HepG2 (cell line): ENCODE results near the gene CDHR5. TPM values are rescaled to one million over a fixed set of nuclear protein-coding genes. Genes with fewer than 3 reads are reported as not detected.

Source experiments
- ATAC-seq: fragments of 200-7000 bp; cut with Tn5 transposase; 3 replicates; pipeline ENCODE4 v1.9.1; 2020; ENCODE audit warnings: mild to moderate bottlenecking, moderate library complexity
- BruUV-seq: library from RNA; stranded (reverse); fragments of 400-500 nt; replicated peaks from 2 replicates; lab custom pipeline; 2021; lab: Mats Ljungman, UMichigan
- CTCF ChIA-PET: fragments of 300-600 bp; formaldehyde crosslinking; extraction: SDS; loops from one replicate; lab custom pipeline; 2021; ENCODE audit warnings: low total read pairs, inconsistent platforms, low intra/inter-chr PET ratio; lab: Yijun Ruan, JAX
- POLR2A ChIA-PET: fragments of 350-600 bp; sonication (Branson Sonifier 250); formaldehyde crosslinking; loops from one replicate; lab custom pipeline; 2020; ENCODE audit warnings: antibody characterized with exemption, inconsistent platforms; lab: Yijun Ruan, JAX
- DNase-seq: peaks from one replicate; pipeline ENCODE4 v3.0.0-alpha.2; 2015; ENCODE audit warnings: low spot score
- FAIRE-seq: peaks from 3 replicates; lab custom pipeline; 2011; peaks lifted over from hg19 to GRCh38; lab: Jason Lieb, UNC
- H2AFZ ChIP-seq: one replicate; pipeline ENCODE4 v1.6.1; 2011; ENCODE audit warnings: low read length, inconsistent platforms
- H3K27ac ChIP-seq: fragments of 300-600 bp; 3 replicates; pipeline ENCODE4 v1.8.0; 2011; ENCODE audit warnings: mixed run types, mild to moderate bottlenecking, mixed read lengths, low read length, inconsistent platforms; ENCODE audit not compliant: insufficient read depth; ENCODE audit errors: extremely low read length
- H3K27me3 ChIP-seq, 2 experiments: fragments of 200-600 bp in 1 of 2; 2 replicates in 1 of 2; 3 replicates in 1 of 2; pipeline versions ENCODE4 v1.6.0 to v1.8.0; 2011; ENCODE audit warnings: low read length in 2 of 2, mild to moderate bottlenecking in 2 of 2, moderate library complexity in 2 of 2, inconsistent platforms in 1 of 2; ENCODE audit not compliant: insufficient read depth in 2 of 2, control insufficient read depth in 1 of 2
- H3K36me3 ChIP-seq, 2 experiments: fragments of 200-600 bp in 1 of 2; replicated peaks in 1 of 2; 2 replicates in 1 of 2; 3 replicates in 1 of 2; pipeline versions ENCODE4 v1.5.1 to v1.8.0; 2011; ENCODE audit warnings: low read length in 2 of 2, inconsistent platforms in 1 of 2; ENCODE audit not compliant: insufficient read depth in 2 of 2, control insufficient read depth in 1 of 2
- H3K4me1 ChIP-seq: 2 replicates; pipeline ENCODE4 v1.5.1; 2012; ENCODE audit warnings: low read length, inconsistent platforms; ENCODE audit not compliant: insufficient read depth
- H3K4me2 ChIP-seq: 2 replicates; pipeline ENCODE4 v1.6.0; 2011; ENCODE audit warnings: low read depth, low read length, inconsistent platforms
- H3K4me3 ChIP-seq, 3 experiments: fragments of 200-600 bp in 1 of 3; sonication (generic), shearing (Covaris generic) in 1 of 3; replicated peaks in 1 of 3; 2 replicates each; pipeline ENCODE4 v1.5.1; 2011 to 2016; ENCODE audit warnings: low read length in 3 of 3, inconsistent platforms in 2 of 3, low read depth in 2 of 3, mild to moderate bottlenecking in 2 of 3, control low read depth in 1 of 3, mixed read lengths in 1 of 3; ENCODE audit not compliant: insufficient read depth in 1 of 3
- H3K79me2 ChIP-seq: one replicate; pipeline ENCODE4 v1.6.1; 2011; ENCODE audit warnings: low read length, inconsistent platforms; ENCODE audit not compliant: insufficient read depth
- H3K9ac ChIP-seq: 2 replicates; pipeline ENCODE4 v1.6.0; 2011; ENCODE audit warnings: mild to moderate bottlenecking, low read depth, low read length, inconsistent platforms; ENCODE audit not compliant: insufficient read depth
- H3K9me3 ChIP-seq: 2 replicates; pipeline ENCODE4 v1.5.1; 2012; ENCODE audit warnings: mild to moderate bottlenecking, low read length
- H4K20me1 ChIP-seq: 2 replicates; pipeline ENCODE4 v1.6.0; 2011; ENCODE audit warnings: inconsistent platforms, mild to moderate bottlenecking, low read length, moderate library complexity; ENCODE audit not compliant: insufficient read depth
- PAF1 ChIP-seq: IDR thresholded peaks from 2 replicates; pipeline ENCODE4 v1.6.1; 2016; ENCODE audit warnings: missing genetic modification reagents, missing compliant biosample characterization
- PHF8 ChIP-seq: sonication (generic); formaldehyde crosslinking; IDR thresholded peaks from 2 replicates; pipeline ENCODE4 v1.5.0; 2020; ENCODE audit warnings: missing genetic modification reagents
- RAD21 ChIP-seq: fragments of 450-650 bp; formaldehyde crosslinking; IDR thresholded peaks from 2 replicates; pipeline ENCODE4 v1.5.0; 2020; ENCODE audit warnings: mild to moderate bottlenecking
- SRSF9 ChIP-seq: fragments of 200-400 bp; formaldehyde crosslinking; IDR thresholded peaks from 2 replicates; pipeline ENCODE4 v1.6.1; 2018; ENCODE audit warnings: borderline replicate concordance, mild to moderate bottlenecking, low read depth, low read length; ENCODE audit not compliant: insufficient read depth, poor library complexity, severe bottlenecking
- ZMYM3 ChIP-seq: sonication (generic); formaldehyde crosslinking; IDR thresholded peaks from 2 replicates; pipeline ENCODE4 v1.5.1; 2020; ENCODE audit warnings: mild to moderate bottlenecking, missing genetic modification reagents
- ZNF101 ChIP-seq: sonication (generic); formaldehyde crosslinking; IDR thresholded peaks from 2 replicates; pipeline ENCODE4 v1.4.0; 2020; ENCODE audit warnings: mild to moderate bottlenecking, low read depth, missing genetic modification reagents, borderline replicate concordance
- ZNF460 ChIP-seq: sonication (generic); formaldehyde crosslinking; IDR thresholded peaks from 2 replicates; pipeline ENCODE4 v1.5.1; 2020; ENCODE audit warnings: missing genetic modification reagents, mild to moderate bottlenecking, borderline replicate concordance
- ZNF598 ChIP-seq: sonication (generic); formaldehyde crosslinking; IDR thresholded peaks from 2 replicates; pipeline ENCODE4 v1.5.1; 2020; ENCODE audit warnings: mild to moderate bottlenecking, missing genetic modification reagents, borderline replicate concordance
- ZUFSP ChIP-seq: sonication (generic); formaldehyde crosslinking; IDR thresholded peaks from 2 replicates; pipeline ENCODE4 v1.9.0; 2021; ENCODE audit warnings: missing genetic modification reagents, mild to moderate bottlenecking, borderline replicate concordance
- WGBS: methylation state at CpG from one replicate; pipeline ENCODE4 v1.1.6; 2017; ENCODE audit warnings: low lambda C conversion rate; 5-methylcytosine and 5-hydroxymethylcytosine counted together
- in situ Hi-C: cut with HindIII; loops from 2 replicates; pipeline ENCODE4 v1.10.0; 2017; ENCODE audit warnings: low pct_unique_long_range_greater_than_20kb; ENCODE audit not compliant: extremely low pct_ligation_motif_present
- intact Hi-C: fragments of 100-400 bp; cut with micrococcal nuclease; formaldehyde crosslinking; loops from one replicate; pipeline ENCODE4 v1.10.0; 2022; ENCODE audit not compliant: unreplicated experiment
- polyA plus RNA-seq, 8 experiments: library from polyadenylated mRNA; depleted of rRNA in 3 of 8; stranded (reverse) in 7 of 8; unstranded in 1 of 8; fragments of >200 nt; fragmentation: Illumina TruSeq in 4 of 8; extraction: Trizol in 4 of 8; gene quantifications; 2 replicates each; pipeline versions ENCODE4 v1.2.1 to v1.2.3, GENCODE V29; 2011 to 2016; ENCODE audit warnings: low read depth in 4 of 8, missing spikeins in 1 of 8, mixed read lengths in 1 of 8; ENCODE audit not compliant: insufficient read depth in 1 of 8
- total RNA-seq, 5 experiments: library from RNA; depleted of rRNA; stranded (reverse); fragments of >200 nt; fragmentation: Illumina TruSeq; extraction: Trizol; gene quantifications; 2 replicates each; pipeline ENCODE4 v1.2.3, GENCODE V29; 2016; ENCODE audit warnings: low read depth in 1 of 5

CDHR5 gene
- total and polyA plus RNA-seq, 2 of the 13 experiments (the other 11 are each of a cell fraction or from before 2014, with no cell fraction given), result 0.46 to 0.71 TPM

DNA sequence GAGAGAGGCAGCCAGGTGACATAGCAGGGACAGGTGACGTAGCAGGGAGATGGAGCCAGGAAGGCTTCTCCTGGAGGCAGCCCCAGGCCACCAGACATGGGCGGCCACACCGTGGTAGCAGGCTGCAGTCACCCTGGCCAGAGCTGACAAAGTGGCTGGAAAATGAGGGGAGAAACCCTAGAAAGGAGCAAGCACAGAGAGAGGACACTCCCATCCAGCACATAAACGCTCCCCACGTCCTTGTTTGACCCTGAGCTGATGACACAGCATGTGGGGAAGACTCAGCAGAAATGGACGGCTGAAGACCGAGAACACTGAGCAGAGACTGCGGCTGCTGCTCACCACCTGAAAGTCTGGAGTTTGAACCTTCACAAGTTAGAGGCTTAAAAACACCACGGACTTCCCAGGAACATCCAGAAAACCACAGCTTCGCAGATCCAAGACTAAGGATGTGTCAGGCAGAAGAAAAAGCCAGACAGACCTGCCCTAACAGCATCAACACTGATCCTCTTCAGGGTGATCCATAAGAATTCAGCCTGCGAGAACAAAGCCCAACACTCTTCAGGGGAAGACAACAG, 41.0 kb upstream of the CDHR5 start:
- Histone ChIP-seq H3K4me2 (no peak overlapping the region), H2AFZ (no peak overlapping the region), H3K4me3 (no peak overlapping the region), H3K27me3 (no peaks in the 10 kb centered on the region), H3K27ac (no peak overlapping the region), H4K20me1 (0 out of 2 replicates have a peak, but pooled peaks cover 4% of the 10 kb centered on the region), H3K79me2 (no peaks in the 10 kb centered on the region), H3K9me3 (no peaks in the 10 kb centered on the region), H3K36me3 (peaks cover 11 to 40% of the 10 kb centered on the region in 2 experiments; a peak in 4 of 5 replicates), H3K9ac (no peak overlapping the region), H3K4me1 (no peaks in the 10 kb centered on the region)
- ChIA-PET POLR2A (no interaction called here), CTCF (no interaction called here)
- no TSS peak for BruUV-seq
- intact Hi-C loops, result no loop called here
- TF ChIP-seq ZNF460 (no peak), RAD21 (no peak), ZNF101 (no peak), ZNF598 (CRISPR knock-in tag) (no peak), PAF1 (CRISPR knock-in tag) (no peak), PHF8 (no peak), ZUFSP (CRISPR knock-in tag) (no peak), ZMYM3 (CRISPR knock-in tag) (no peak), SRSF9 (no peak)
- WGBS, result 92% methylated on average over 11 of the region's 11 CpGs
- no peak for FAIRE-seq
- no peak for ATAC-seq
- in situ Hi-C loops, result no loop called here
- no peak for DNase-seq
